NT2/D1 (cell line): ENCODE results near the gene MRAS.

Experiments
- DNase-seq: peaks from one replicate; pipeline ENCODE4 v3.0.0-alpha.2; 2011; ENCODE audit warnings: low read depth, low spot score
- H3K27me3 ChIP-seq: 2 replicates; pipeline ENCODE4 v1.6.0; 2011; ENCODE audit warnings: mild to moderate bottlenecking; ENCODE audit not compliant: insufficient read length, insufficient read depth
- H3K36me3 ChIP-seq: 2 replicates; pipeline ENCODE4 v1.6.1; 2011; ENCODE audit warnings: mild to moderate bottlenecking, low read length, mixed read lengths; ENCODE audit not compliant: insufficient read depth, insufficient read length
- H3K4me1 ChIP-seq: 2 replicates; pipeline ENCODE4 v1.5.1; 2011; ENCODE audit not compliant: insufficient read depth, insufficient read length
- H3K4me3 ChIP-seq: 2 replicates; pipeline ENCODE4 v1.5.1; 2011; ENCODE audit warnings: low read depth; ENCODE audit not compliant: insufficient read length
- H3K9ac ChIP-seq: 2 replicates; pipeline ENCODE4 v1.6.0; 2011; ENCODE audit warnings: low read depth; ENCODE audit not compliant: insufficient read length
- H3K9me3 ChIP-seq: 2 replicates; pipeline ENCODE4 v1.5.1; 2011; ENCODE audit warnings: mild to moderate bottlenecking, low read length; ENCODE audit not compliant: insufficient read depth
- SUZ12 ChIP-seq: IDR thresholded peaks from 2 replicates; pipeline ENCODE4 v1.6.1; 2011; ENCODE audit not compliant: insufficient read length, insufficient read depth; ENCODE audit errors: extremely low read depth
- YY1 ChIP-seq: IDR thresholded peaks from 2 replicates; pipeline ENCODE4 v1.6.1; 2011; ENCODE audit not compliant: insufficient read length, insufficient read depth
- ZNF274 ChIP-seq: IDR thresholded peaks from 2 replicates; pipeline ENCODE4 v1.6.1; 2011; ENCODE audit warnings: mild to moderate bottlenecking, low read depth, low read length

MRAS gene

GRCh38 chr3:138394686-138395085 is 46.3 kb downstream of the MRAS start:
- no peak for DNase-seq
- Histone ChIP-seq H3K9ac (no peak overlapping the region), H3K36me3 (peaks cover 23% of the 10 kb centered on the region), H3K4me3 (no peak overlapping the region), H3K27me3 (no peaks in the 10 kb centered on the region), H3K4me1 (peaks cover 19% of the 10 kb centered on the region), H3K9me3 (no peaks in the 10 kb centered on the region)
- no peak for TF ChIP-seq YY1
- TF ChIP-seq SUZ12, result no peak
- TF ChIP-seq ZNF274, result no peak

GRCh38 chr3:138395865-138396751 is 47.7 kb downstream of the MRAS start:
- H3K36me3 ChIP-seq, result peaks cover 32% of the 10 kb centered on the region
- TF ChIP-seq YY1 (no peak), ZNF274 (no peak), SUZ12 (no peak)
- no peak overlapping the region for H3K9ac ChIP-seq
- no peak overlapping the region for H3K4me3 ChIP-seq
- DNase-seq, result no peak
- peaks cover 11% of the 10 kb centered on the region for H3K4me1 ChIP-seq
- no peaks in the 10 kb centered on the region for H3K9me3 ChIP-seq
- no peaks in the 10 kb centered on the region for H3K27me3 ChIP-seq

GRCh38 chr3:138396752-138397410 is 48.5 kb downstream of the MRAS start:
- H3K9ac ChIP-seq, result no peak overlapping the region
- H3K4me3 ChIP-seq, result no peak overlapping the region
- TF ChIP-seq YY1, result no peak
- TF ChIP-seq SUZ12, result no peak
- no peak for TF ChIP-seq ZNF274
- no peaks in the 10 kb centered on the region for H3K9me3 ChIP-seq
- peaks cover 36% of the 10 kb centered on the region for H3K36me3 ChIP-seq
- H3K4me1 ChIP-seq, result peaks cover 11% of the 10 kb centered on the region
- H3K27me3 ChIP-seq, result no peaks in the 10 kb centered on the region
- DNase-seq, result no peak

- Histone ChIP-seq H3K36me3 (peaks cover 44% of the 10 kb centered on the region), H3K9ac (no peak overlapping the region), H3K9me3 (no peaks in the 10 kb centered on the region), H3K27me3 (no peaks in the 10 kb centered on the region), H3K4me1 (peaks cover 16% of the 10 kb centered on the region), H3K4me3 (no peak overlapping the region)
- no peak for TF ChIP-seq SUZ12
- no peak for TF ChIP-seq ZNF274
- TF ChIP-seq YY1, result no peak
- DNase-seq, result no peak
These were observed 49.6 kb downstream of the MRAS start for GRCh38 chr3:138397983-138398382.

GRCh38 chr3:138398791-138399575 is 50.6 kb downstream of the MRAS start:
- TF ChIP-seq ZNF274 (no peak), SUZ12 (no peak)
- H3K27me3 ChIP-seq, result no peaks in the 10 kb centered on the region
- H3K36me3 ChIP-seq, result peaks cover 54% of the 10 kb centered on the region
- H3K9ac ChIP-seq, result no peak overlapping the region
- no peak for DNase-seq
- no peaks in the 10 kb centered on the region for H3K9me3 ChIP-seq
- no peak overlapping the region for H3K4me3 ChIP-seq
- H3K4me1 ChIP-seq, result peaks cover 16% of the 10 kb centered on the region

GRCh38 chr3:138399766-138400165 is 51.4 kb downstream of the MRAS start:
- H3K36me3 ChIP-seq, result peaks cover 62% of the 10 kb centered on the region
- H3K4me1 ChIP-seq, result peaks cover 16% of the 10 kb centered on the region
- H3K9ac ChIP-seq, result no peak overlapping the region
- H3K27me3 ChIP-seq, result no peaks in the 10 kb centered on the region
- TF ChIP-seq ZNF274 (no peak), YY1 (no peak), SUZ12 (no peak)
- no peak for DNase-seq
- H3K9me3 ChIP-seq, result no peaks in the 10 kb centered on the region
- no peak overlapping the region for H3K4me3 ChIP-seq

DNA sequence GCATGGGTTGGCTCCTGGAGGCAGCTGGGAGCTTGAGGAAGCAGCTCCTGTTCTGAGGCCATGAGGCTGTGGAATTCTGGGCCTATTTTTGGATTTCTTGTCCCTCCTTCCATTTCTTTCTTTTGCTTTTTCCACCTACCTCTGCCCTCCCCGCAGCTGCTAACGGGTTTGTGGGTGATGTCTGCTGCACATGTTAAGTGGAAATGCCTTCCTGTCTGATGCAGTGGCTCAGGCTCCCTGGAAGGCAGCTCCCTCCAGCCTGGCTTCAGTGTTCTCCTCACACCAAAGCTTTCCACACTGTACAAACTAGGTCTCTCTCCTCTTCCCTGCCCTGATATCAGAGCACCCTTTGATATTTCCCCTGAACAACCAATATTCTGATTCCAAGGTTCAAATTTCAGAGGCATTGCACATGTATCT is 52.3 kb downstream of the MRAS start:
- peaks cover 69% of the 10 kb centered on the region for H3K36me3 ChIP-seq
- H3K27me3 ChIP-seq, result no peaks in the 10 kb centered on the region
- no peak for DNase-seq
- no peak overlapping the region for H3K4me3 ChIP-seq
- no peaks in the 10 kb centered on the region for H3K9me3 ChIP-seq
- H3K9ac ChIP-seq, result no peak overlapping the region
- H3K4me1 ChIP-seq, result peaks cover 16% of the 10 kb centered on the region
- TF ChIP-seq SUZ12, result no peak
